IPS-20b (cell line): ENCODE results near the gene PFKFB3.

Source experiments
- H3K27ac ChIP-seq: one replicate; pipeline ENCODE4 v1.5.1; 2013; ENCODE audit warnings: low read length
- H3K27me3 ChIP-seq: 2 replicates; pipeline ENCODE4 v1.6.1; 2013; ENCODE audit warnings: mild to moderate bottlenecking, low read length, inconsistent platforms; ENCODE audit not compliant: insufficient read depth
- H3K36me3 ChIP-seq: 2 replicates; pipeline ENCODE4 v1.6.1; 2013; ENCODE audit warnings: low read depth, mild to moderate bottlenecking, inconsistent platforms, low read length, moderate library complexity; ENCODE audit not compliant: insufficient read depth
- H3K4me1 ChIP-seq: 2 replicates; pipeline ENCODE4 v1.6.1; 2013; ENCODE audit warnings: mild to moderate bottlenecking, control low read depth, inconsistent platforms, low read length, moderate library complexity; ENCODE audit not compliant: insufficient read depth
- H3K4me3 ChIP-seq: 2 replicates; pipeline ENCODE4 v1.5.1; 2013; ENCODE audit warnings: mild to moderate bottlenecking, low read length, inconsistent platforms
- H3K9ac ChIP-seq: 2 replicates; pipeline ENCODE4 v1.6.1; 2013; ENCODE audit warnings: low read depth, mild to moderate bottlenecking, inconsistent platforms, low read length, moderate library complexity
- H3K9me3 ChIP-seq: 2 replicates; pipeline ENCODE4 v1.6.1; 2013; ENCODE audit warnings: mild to moderate bottlenecking, low read depth, low read length, inconsistent platforms; ENCODE audit not compliant: insufficient read depth

PFKFB3 gene

DNA sequence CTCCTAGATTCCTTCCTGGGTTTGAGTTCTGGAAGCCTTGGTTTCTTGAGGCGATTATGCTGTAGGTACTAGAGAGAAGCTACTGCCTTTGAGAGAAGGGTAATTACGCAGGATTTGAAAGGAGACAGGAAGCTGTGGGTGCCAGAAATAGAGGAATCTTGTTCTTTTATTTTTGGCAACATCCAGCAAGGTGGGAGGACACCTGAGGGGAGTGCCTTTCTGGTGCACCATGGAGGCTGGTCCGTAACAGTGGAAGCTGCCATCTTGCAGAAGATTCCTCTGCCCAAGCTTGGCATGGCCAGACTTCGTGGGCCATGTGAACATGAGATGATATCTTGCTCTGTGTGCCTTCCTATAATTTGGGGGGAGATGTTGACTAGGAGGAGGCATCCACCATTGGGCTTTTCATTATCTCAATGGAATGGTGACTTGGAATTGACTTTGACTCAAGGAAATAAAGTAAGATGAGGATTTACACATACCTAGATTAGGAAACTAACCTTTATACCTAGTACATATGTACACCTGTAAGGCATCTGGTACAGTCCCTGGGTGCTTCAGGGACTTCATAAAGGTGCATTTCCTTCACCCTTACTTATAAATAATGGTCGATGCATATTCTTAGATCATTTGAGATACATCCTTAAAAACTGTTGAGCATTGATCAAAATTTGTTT lies 98.2 kb downstream of the PFKFB3 start:
- H3K27me3 ChIP-seq = no peaks in the 10 kb centered on the region
- H3K4me3 ChIP-seq = no peak overlapping the region
- H3K27ac ChIP-seq = no peak overlapping the region
- no peak overlapping the region for H3K9ac ChIP-seq
- H3K9me3 ChIP-seq = no peaks in the 10 kb centered on the region
- no peaks in the 10 kb centered on the region for H3K4me1 ChIP-seq
- H3K36me3 ChIP-seq = no peaks in the 10 kb centered on the region

DNA sequence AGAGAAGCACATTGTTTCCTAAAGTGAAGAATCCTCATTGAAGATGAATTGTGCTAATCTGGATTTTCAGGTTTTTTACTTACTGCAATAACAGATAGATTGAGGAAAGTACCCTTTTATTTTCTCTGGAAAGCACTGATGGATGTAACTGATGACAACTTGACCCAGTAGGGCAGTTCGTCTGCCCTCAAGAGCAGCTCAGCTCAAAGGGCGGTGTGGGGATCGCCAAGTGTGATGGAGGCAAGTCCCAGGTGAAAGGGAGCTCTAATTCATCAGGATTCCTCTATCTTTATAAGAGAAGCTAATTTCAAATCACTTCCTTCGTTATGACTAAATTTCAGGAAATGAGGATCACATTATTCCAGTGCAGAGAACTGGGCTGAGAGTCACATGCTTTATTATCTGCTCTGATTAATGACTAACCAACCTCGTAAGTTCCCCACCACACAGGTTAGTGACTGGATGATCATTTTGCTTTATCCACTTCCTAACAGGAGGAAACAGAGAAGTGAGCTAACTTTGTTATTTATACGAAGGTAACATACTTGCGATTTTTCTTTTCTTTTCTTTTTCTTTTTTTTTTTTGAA lies 98.8 kb downstream of the PFKFB3 start:
- H3K36me3 ChIP-seq = no peaks in the 10 kb centered on the region
- H3K4me1 ChIP-seq = no peaks in the 10 kb centered on the region
- H3K27me3 ChIP-seq = no peaks in the 10 kb centered on the region
- H3K4me3 ChIP-seq = no peak overlapping the region
- no peak overlapping the region for H3K27ac ChIP-seq
- H3K9me3 ChIP-seq = no peaks in the 10 kb centered on the region
- H3K9ac ChIP-seq = no peak overlapping the region
